ENCODE results near the gene COL6A2. TPM values are rescaled to one million over a fixed set of nuclear protein-coding genes. Genes with fewer than 3 reads are reported as not detected.
A peak's percentile ranks its signal among the peaks of the same experiment; 100 is the strongest.

COL6A2 gene
- total RNA-seq, 4 donors from 2014 or later: 88.9 to 150 (median 126) TPM

DNA sequence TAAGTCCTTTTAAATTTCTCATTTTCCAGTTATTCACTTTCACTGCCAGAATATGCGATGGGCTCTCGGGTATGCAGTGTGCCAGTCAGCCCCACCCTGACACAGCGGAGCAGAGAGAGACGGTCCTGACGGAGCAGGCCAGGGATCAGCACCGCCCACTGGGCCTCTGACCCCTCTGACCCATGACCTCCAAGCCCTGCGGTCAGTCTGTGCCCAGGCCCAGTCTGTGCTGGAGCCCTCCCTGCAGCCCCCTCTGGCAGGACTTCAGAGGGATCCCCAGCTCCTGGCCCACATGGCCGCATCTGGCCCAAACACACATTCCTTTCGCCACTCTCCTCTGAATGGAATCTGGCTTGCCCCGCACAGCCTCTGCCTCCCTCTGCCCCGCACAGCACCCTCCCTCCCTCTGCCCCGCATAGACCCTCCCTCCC, 43.4 kb upstream of the COL6A2 start:
- peaks cover 4% of the 10 kb centered on the region for H3K27me3 ChIP-seq
- WGBS: 65% methylated on average over 10 of the region's 12 CpGs
- TF ChIP-seq POLR2AphosphoS5 (IDR thresholded peaks at IDR 0.05) (peak in 2 of 3 donors; percentile 26 to 30), CTCF (IDR thresholded peaks at IDR 0.05) (no peak)
- no peaks in the 10 kb centered on the region for H3K36me3 ChIP-seq
- H3K9me3 ChIP-seq: no peaks in the 10 kb centered on the region
- no peak overlapping the region for H3K4me3 ChIP-seq
- H3K4me1 ChIP-seq: peaks cover 55% of the 10 kb centered on the region
- H3K27ac ChIP-seq: peak overlapping the region; percentile 85
- peak in 1 of 2 donors; percentile 74 for DNase-seq (ENCODE audit: low spot score in 2 of 2)

DNA sequence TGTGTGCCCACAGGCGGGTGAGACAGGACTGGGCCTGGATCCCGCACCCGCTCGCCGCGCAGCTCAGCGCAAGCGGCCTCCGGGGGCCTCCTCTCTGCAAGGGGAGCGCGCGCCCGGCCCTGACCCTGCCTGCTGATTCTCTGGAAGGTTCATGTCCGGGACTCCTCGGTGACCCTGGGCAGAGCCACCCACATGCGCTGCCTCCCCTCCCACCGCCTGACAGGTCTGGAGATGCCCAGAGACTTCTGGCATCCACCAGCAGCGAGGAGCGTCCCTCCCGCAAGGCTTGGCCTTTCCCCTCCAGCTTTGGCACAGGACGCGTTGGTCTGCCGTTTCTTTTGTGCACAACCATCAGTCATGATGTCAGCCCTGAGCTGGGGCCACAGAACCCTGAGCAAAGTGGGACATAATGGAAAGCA, 42.0 kb upstream of the COL6A2 start:
- Histone ChIP-seq H3K4me3 (no peak overlapping the region), H3K27me3 (peaks cover 4% of the 10 kb centered on the region), H3K36me3 (no peaks in the 10 kb centered on the region), H3K27ac (peak overlapping the region; percentile 85), H3K4me1 (peaks cover 49% of the 10 kb centered on the region), H3K9me3 (no peaks in the 10 kb centered on the region)
- TF ChIP-seq CTCF (IDR thresholded peaks at IDR 0.05) (no peak), POLR2AphosphoS5 (IDR thresholded peaks at IDR 0.05) (no peak), POLR2A (IDR thresholded peaks at IDR 0.05) (no peak), EP300 (IDR thresholded peaks at IDR 0.05) (no peak)
- peak in 1 of 2 donors; percentile 69 for DNase-seq (ENCODE audit: low spot score in 2 of 2)
- WGBS: 33% methylated on average over 10 of the region's 23 CpGs

DNA sequence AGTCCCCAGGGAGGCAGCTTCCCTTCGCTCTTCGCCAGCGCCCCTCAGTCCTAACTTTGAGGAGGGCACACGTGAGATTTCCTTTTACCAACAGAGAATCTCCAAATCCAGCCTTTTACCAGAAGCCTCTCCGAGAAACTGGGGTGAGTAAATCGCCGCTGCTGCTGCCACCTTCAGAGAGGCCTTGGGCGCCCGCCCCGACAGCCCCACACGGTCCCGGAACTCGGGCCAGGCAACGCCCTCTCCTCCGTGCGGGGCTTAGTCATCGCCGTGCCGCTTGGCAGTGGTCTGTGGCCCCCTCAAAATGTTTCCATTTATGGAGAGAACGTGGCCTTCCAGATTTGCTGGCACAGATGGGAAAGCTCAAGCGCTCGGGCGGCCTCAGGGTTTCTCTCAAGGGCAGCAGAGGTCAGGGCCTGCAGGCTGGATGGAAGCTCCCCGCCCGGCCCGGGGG, 41.4 kb upstream of the COL6A2 start:
- Histone ChIP-seq H3K27ac (peak overlapping the region; percentile 85), H3K4me3 (no peak overlapping the region), H3K9me3 (no peaks in the 10 kb centered on the region), H3K4me1 (peaks cover 55% of the 10 kb centered on the region), H3K36me3 (no peaks in the 10 kb centered on the region), H3K27me3 (peaks cover 4% of the 10 kb centered on the region)
- DNase-seq (ENCODE audit: low spot score in 2 of 2): peak; percentile 86 to 90
- TF ChIP-seq EP300 (IDR thresholded peaks at IDR 0.05): peak; percentile 26
- TF ChIP-seq CTCF (IDR thresholded peaks at IDR 0.05): no peak
- TF ChIP-seq POLR2AphosphoS5 (IDR thresholded peaks at IDR 0.05): peak in 2 of 3 donors; percentile 16 to 28
- TF ChIP-seq POLR2A (IDR thresholded peaks at IDR 0.05): no peak
- WGBS: 42% methylated on average over 14 of the region's 26 CpGs

- 56% methylated on average over 27 of the region's 27 CpGs for WGBS
- Histone ChIP-seq H3K9me3 (no peaks in the 10 kb centered on the region), H3K36me3 (no peaks in the 10 kb centered on the region), H3K4me1 (peaks cover 53% of the 10 kb centered on the region), H3K27me3 (peaks cover 4% of the 10 kb centered on the region), H3K27ac (peak overlapping the region; percentile 85), H3K4me3 (no peak overlapping the region)
- no peak for TF ChIP-seq CTCF (IDR thresholded peaks at IDR 0.05)
- TF ChIP-seq EP300 (IDR thresholded peaks at IDR 0.05): no peak
- TF ChIP-seq POLR2AphosphoS5 (IDR thresholded peaks at IDR 0.05): no peak
- TF ChIP-seq POLR2A (IDR thresholded peaks at IDR 0.05): no peak
- peak in 1 of 2 donors; percentile 65 for DNase-seq (ENCODE audit: low spot score in 2 of 2)
Observed at GRCh38 chr21:46057111-46057709, 40.7 kb upstream of the COL6A2 start.

GRCh38 chr21:46057710-46058241, 40.1 kb upstream of the COL6A2 start:
- WGBS: 86% methylated on average over 21 of the region's 23 CpGs
- TF ChIP-seq POLR2AphosphoS5 (IDR thresholded peaks at IDR 0.05): no peak
- Histone ChIP-seq H3K4me1 (peaks cover 53% of the 10 kb centered on the region), H3K27ac (peak overlapping the region; percentile 85), H3K4me3 (no peak overlapping the region), H3K9me3 (no peaks in the 10 kb centered on the region), H3K36me3 (no peaks in the 10 kb centered on the region), H3K27me3 (peaks cover 4% of the 10 kb centered on the region)
- peak in 1 of 2 donors; percentile 62 for DNase-seq (ENCODE audit: low spot score in 2 of 2)

Measured in suprapubic skin (tissue), 4 donors.